K562 (cell line): ENCODE data around the gene ANO9. TPM values are rescaled to one million over a fixed set of nuclear protein-coding genes. Genes with fewer than 3 reads are reported as not detected.

Source experiments
- ATAC-seq: fragments of 200-7000 bp; cut with Tn5 transposase; 3 replicates; pipeline ENCODE4 v1.9.1; 2020; ENCODE audit warnings: moderate library complexity
- BruUV-seq: library from RNA; stranded (reverse); fragments of 400-500 nt; replicated peaks from 2 replicates; lab custom pipeline; 2021; lab: Mats Ljungman, UMichigan
- CTCF ChIA-PET: fragments of 300-600 bp; formaldehyde crosslinking; extraction: SDS; loops from one replicate; lab custom pipeline; 2021; ENCODE audit warnings: low intra/inter-chr PET ratio; lab: Yijun Ruan, JAX
- POLR2A ChIA-PET: fragments of 300-600, 350-650 bp; sonication (Branson Sonifier 250); formaldehyde crosslinking; extraction: SDS; loops from one replicate; lab custom pipeline; 2021; ENCODE audit warnings: antibody characterized with exemption, inconsistent platforms; lab: Yijun Ruan, JAX
- DNase-seq, 4 experiments: peaks; one replicate each; pipeline versions ENCODE4 v3.0.0 to v3.0.0-alpha.2; 2011 to 2018; ENCODE audit warnings: low spot score in 3 of 4, mixed read lengths in 3 of 4; ENCODE audit errors: extremely low read depth in 1 of 4
- FAIRE-seq: peaks from 2 replicates; lab custom pipeline; 2011; peaks lifted over from hg19 to GRCh38; lab: Jason Lieb, UNC
- H2AFZ ChIP-seq: 2 replicates; pipeline ENCODE4 v1.6.0; 2011; ENCODE audit warnings: low read depth, low read length, control low read depth, inconsistent platforms
- H3K27ac ChIP-seq: fragments of 200-600 bp; 3 replicates; pipeline ENCODE4 v1.8.0; 2011; ENCODE audit warnings: low read depth, mild to moderate bottlenecking, control low read depth, inconsistent platforms, low read length, moderate library complexity, mixed read lengths; ENCODE audit errors: extremely low read depth
- H3K27me3 ChIP-seq, 2 experiments: fragments of 300-600 bp in 1 of 2; 2 replicates in 1 of 2; 3 replicates in 1 of 2; pipeline versions ENCODE4 v1.6.0 to v1.8.0; 2011; ENCODE audit warnings: inconsistent platforms in 2 of 2, low read length in 2 of 2, mild to moderate bottlenecking in 1 of 2, mixed read lengths in 1 of 2, moderate library complexity in 1 of 2; ENCODE audit not compliant: control insufficient read depth in 2 of 2, insufficient read depth in 2 of 2
- H3K36me3 ChIP-seq: fragments of 300-600 bp; 3 replicates; pipeline ENCODE4 v1.8.0; 2011; ENCODE audit warnings: mild to moderate bottlenecking, low read length, inconsistent platforms; ENCODE audit not compliant: control insufficient read depth, insufficient read depth
- H3K4me1 ChIP-seq, 2 experiments: fragments of 200-600 bp in 1 of 2; replicated peaks in 1 of 2; 2 replicates in 1 of 2; 3 replicates in 1 of 2; pipeline versions ENCODE4 v1.5.1 to v1.8.0; 2011; ENCODE audit warnings: inconsistent platforms in 2 of 2, low read length in 2 of 2, mild to moderate bottlenecking in 1 of 2, mixed read lengths in 1 of 2, moderate library complexity in 1 of 2; ENCODE audit not compliant: control insufficient read depth in 2 of 2, insufficient read depth in 2 of 2
- H3K4me2 ChIP-seq: 2 replicates; pipeline ENCODE4 v1.6.1; 2011; ENCODE audit warnings: low read length, control low read depth, inconsistent platforms, mixed read lengths; ENCODE audit not compliant: insufficient read depth
- H3K4me3 ChIP-seq: fragments of 200-600 bp; sonication (generic), shearing (Covaris generic); 2 replicates; pipeline ENCODE4 v1.5.1; 2016; ENCODE audit warnings: control low read depth, inconsistent platforms
- H3K79me2 ChIP-seq: fragments of 200-600 bp; 3 replicates; pipeline ENCODE4 v1.8.0; 2011; ENCODE audit warnings: low read length, inconsistent platforms; ENCODE audit not compliant: control insufficient read depth, insufficient read depth
- H3K9ac ChIP-seq, 2 experiments: 2 replicates each; pipeline versions ENCODE4 v1.6.0 to v1.6.1; 2011; ENCODE audit warnings: low read depth in 2 of 2, low read length in 2 of 2, control low read depth in 1 of 2, inconsistent platforms in 1 of 2, mild to moderate bottlenecking in 1 of 2, mixed read lengths in 1 of 2; ENCODE audit not compliant: insufficient read depth in 1 of 2
- H3K9me1 ChIP-seq: one replicate; pipeline ENCODE4 v1.6.0; 2011; ENCODE audit warnings: inconsistent platforms, mild to moderate bottlenecking, low read length, moderate library complexity; ENCODE audit not compliant: control insufficient read depth, insufficient read depth
- H3K9me3 ChIP-seq: replicated peaks from 2 replicates; pipeline ENCODE4 v1.5.1; 2011; ENCODE audit warnings: low read depth, low read length, inconsistent platforms; ENCODE audit not compliant: control insufficient read depth, insufficient read depth
- H4K20me1 ChIP-seq: replicated peaks from 2 replicates; pipeline ENCODE4 v1.6.1; 2011; ENCODE audit warnings: low read length, inconsistent platforms, mixed read lengths; ENCODE audit not compliant: control insufficient read depth, insufficient read depth
- ETV5 ChIP-seq: sonication (generic); formaldehyde crosslinking; IDR thresholded peaks from 2 replicates; pipeline ENCODE4 v1.4.0; 2020; ENCODE audit warnings: low read depth, mild to moderate bottlenecking, missing genetic modification reagents
- LCOR ChIP-seq: sonication (generic); formaldehyde crosslinking; IDR thresholded peaks from 2 replicates; pipeline ENCODE4 v1.8.0; 2022; ENCODE audit warnings: mild to moderate bottlenecking, missing genetic modification reagents
- MNT ChIP-seq, 2 experiments: fragments of 450-650 bp; conservative IDR thresholded peaks; 2 replicates each; pipeline ENCODE4 v1.6.1; 2017; ENCODE audit warnings: mild to moderate bottlenecking in 2 of 2, moderate library complexity in 2 of 2
- NCOA1 ChIP-seq: fragments of 450-650 bp; IDR thresholded peaks from 2 replicates; pipeline ENCODE4 v1.6.1; 2016; ENCODE audit warnings: low read depth
- OTX1 ChIP-seq: fragments of 450-650 bp; formaldehyde crosslinking; IDR thresholded peaks from 2 replicates; pipeline ENCODE4 v1.4.0; 2022; ENCODE audit warnings: mild to moderate bottlenecking
- PURB ChIP-seq: sonication (generic); formaldehyde crosslinking; IDR thresholded peaks from 2 replicates; pipeline ENCODE4 v1.9.0; 2021; ENCODE audit warnings: low read depth, mild to moderate bottlenecking, missing genetic modification reagents
- PYGO2 ChIP-seq: fragments of 450-650 bp; IDR thresholded peaks from 2 replicates; pipeline ENCODE4 v1.6.1; 2016; ENCODE audit warnings: mild to moderate bottlenecking, missing genetic modification characterization, moderate library complexity, missing compliant biosample characterization
- TGIF2 ChIP-seq: sonication (generic); formaldehyde crosslinking; IDR thresholded peaks from 2 replicates; pipeline ENCODE4 v1.8.1; 2022; ENCODE audit warnings: mild to moderate bottlenecking, missing genetic modification reagents, moderate library complexity
- TSC22D4 ChIP-seq: fragments of 450-650 bp; IDR thresholded peaks from 2 replicates; pipeline ENCODE4 v1.6.1; 2016; ENCODE audit warnings: missing genetic modification characterization, missing biosample characterization, control low read depth
- USF2 ChIP-seq: sonication (generic); formaldehyde crosslinking; IDR thresholded peaks from 2 replicates; pipeline ENCODE4 v1.5.0; 2020; ENCODE audit warnings: missing genetic modification reagents
- ZBED1 ChIP-seq: IDR thresholded peaks from 2 replicates; pipeline ENCODE4 v1.6.1; 2014
- ZBTB2 ChIP-seq: fragments of 450-650 bp; IDR thresholded peaks from 2 replicates; pipeline ENCODE4 v1.6.1; 2016; ENCODE audit warnings: antibody characterized with exemption
- ZNF518B ChIP-seq: fragments of 250-450 bp; sonication (Bioruptor Pico); IDR thresholded peaks from 2 replicates; pipeline ENCODE4 v1.5.0; 2021; ENCODE audit warnings: mild to moderate bottlenecking, moderate library complexity
- ZNF780A ChIP-seq: fragments of 250-450 bp; sonication (Bioruptor Pico); IDR thresholded peaks from 2 replicates; pipeline ENCODE4 v1.5.0; 2021; ENCODE audit warnings: mild to moderate bottlenecking
- WGBS: fragments of 100-300 bp; shearing (Covaris generic); methylation state at CpG from one replicate; pipeline ENCODE4 v1.1.6; 2016; ENCODE audit warnings: low coverage, mixed read lengths; ENCODE audit not compliant: insufficient coverage; ENCODE audit errors: missing lambda C conversion rate; 5-methylcytosine and 5-hydroxymethylcytosine counted together
- in situ Hi-C: fragments of 300-500 bp; cut with MboI; formaldehyde crosslinking; loops from 4 replicates; pipeline ENCODE4 v1.15.0; 2018; ENCODE audit warnings: inconsistent platforms, mixed read lengths
- intact Hi-C: fragments of 100-400 bp; cut with micrococcal nuclease; formaldehyde crosslinking; loops from 2 replicates; pipeline ENCODE4 v1.14.2; 2022
- polyA plus RNA-seq, 8 experiments: library from polyadenylated mRNA; depleted of rRNA in 4 of 8; stranded (reverse) in 5 of 8; unstranded in 3 of 8; fragments of >200 nt; fragmentation: Nextera tagmentation in 2 of 8; fragmentation: Illumina TruSeq in 1 of 8; extraction: Ambion mirVana in 2 of 8; extraction: Trizol in 1 of 8; gene quantifications; 2 replicates each; pipeline versions ENCODE4 v1.2.1 to v1.2.3, GENCODE V29; 2011 to 2014; ENCODE audit warnings: inconsistent platforms in 1 of 8, missing spikeins in 1 of 8
- total RNA-seq, 7 experiments: library from RNA; depleted of rRNA in 6 of 7; stranded (reverse); fragments of >200 nt in 6 of 7; fragmentation: Illumina TruSeq in 2 of 7; extraction: Trizol in 2 of 7; gene quantifications; 2 replicates each; pipeline versions ENCODE4 v1.2.1 to v1.2.3, GENCODE V29; 2011 to 2021; ENCODE audit warnings: low replicate concordance in 1 of 7

The ANO9 gene
- total and polyA plus RNA-seq, 9 of the 15 experiments (the other 6 are each of a cell fraction or from before 2014, with no cell fraction given), result 0.20 to 14.5 (median 4.5) TPM

- TF ChIP-seq TGIF2 (CRISPR knock-in tag) (no peak), ZNF518B (CRISPR knock-in tag) (no peak), NCOA1 (no peak), LCOR (no peak), TSC22D4 (tag) (no peak)
Observed at GRCh38 chr11:443542-444199, 1.9 kb upstream of the ANO9 start (continued).

GRCh38 chr11:442611-443081, 835 bp upstream of the ANO9 start:
- no peak overlapping the region for H3K27ac ChIP-seq
- TF ChIP-seq PURB (CRISPR knock-in tag) (no peak), MNT (conservative IDR thresholded peaks at IDR 0.05) (no peak), ETV5 (CRISPR knock-in tag) (no peak), ZBED1 (no peak), USF2 (CRISPR knock-in tag) (no peak), OTX1 (no peak), ZBTB2 (no peak), ZNF780A (CRISPR knock-in tag) (no peak), LCOR (no peak), PYGO2 (tag) (no peak)

More at GRCh38 chr11:442611-443081, 835 bp upstream of the ANO9 start:
- in situ Hi-C loops (no loop called here), intact Hi-C loops (loop anchor here (5.0 kb wide), 1 partner anchor 75 kb away; no protein-coding TSS in a partner anchor)
- H3K9me3 ChIP-seq, result no peaks in the 10 kb centered on the region
- no TSS peak for BruUV-seq
- H3K79me2 ChIP-seq, result no peaks in the 10 kb centered on the region
- ATAC-seq (no peak), DNase-seq (peak in 1 of 4 experiments; percentile 15), FAIRE-seq (no peak)
- no peaks in the 10 kb centered on the region for H3K36me3 ChIP-seq
- no peak overlapping the region for H3K4me2 ChIP-seq
- peak overlapping the region; percentile 10; the same call in 1 of the 2 replicates for H2AFZ ChIP-seq
- ChIA-PET POLR2A (no interaction called here), CTCF (no interaction called here)
- H3K4me1 ChIP-seq, result peaks cover 18 to 78% of the 10 kb centered on the region in 2 experiments; a peak in 4 of 5 replicates
- 76% methylated on average over 10 of the region's 16 CpGs for WGBS
- H3K9ac ChIP-seq, result peak overlapping the region in 1 of 2 experiments; percentile 72; a peak in 2 of 4 replicates
- no peaks in the 10 kb centered on the region for H4K20me1 ChIP-seq
- H3K9me1 ChIP-seq, result no peaks in the 10 kb centered on the region
- H3K4me3 ChIP-seq, result no peak overlapping the region
- no peaks in the 10 kb centered on the region for H3K27me3 ChIP-seq
